Pons (tissue), 1 donor: ENCODE measurements around the gene CD109.

Experiments used
- DNase-seq: peaks from one replicate; pipeline ENCODE4 v3.0.0-alpha.2; 2016; ENCODE audit warnings: low spot score

CD109 gene

DNA sequence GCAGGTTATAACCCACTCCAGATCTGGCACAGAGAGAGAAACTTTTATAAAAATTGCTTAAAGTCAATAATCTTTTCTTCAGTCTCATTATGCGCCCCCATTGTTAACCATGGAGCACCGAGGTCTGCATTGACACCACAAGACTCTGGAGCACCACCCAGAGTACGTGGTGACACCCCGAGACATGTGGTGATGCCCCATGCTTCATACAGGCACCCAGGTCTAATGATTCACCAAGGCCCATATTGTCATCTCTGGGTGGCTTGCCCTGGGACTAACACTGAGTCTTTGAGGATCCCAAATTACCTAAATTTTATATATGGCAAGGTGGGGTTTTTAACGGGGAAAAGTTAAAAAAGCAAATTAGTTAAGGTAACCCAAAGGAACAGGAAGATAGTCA, 31.1 kb downstream of the CD109 start:
- DNase-seq = no peak

DNA sequence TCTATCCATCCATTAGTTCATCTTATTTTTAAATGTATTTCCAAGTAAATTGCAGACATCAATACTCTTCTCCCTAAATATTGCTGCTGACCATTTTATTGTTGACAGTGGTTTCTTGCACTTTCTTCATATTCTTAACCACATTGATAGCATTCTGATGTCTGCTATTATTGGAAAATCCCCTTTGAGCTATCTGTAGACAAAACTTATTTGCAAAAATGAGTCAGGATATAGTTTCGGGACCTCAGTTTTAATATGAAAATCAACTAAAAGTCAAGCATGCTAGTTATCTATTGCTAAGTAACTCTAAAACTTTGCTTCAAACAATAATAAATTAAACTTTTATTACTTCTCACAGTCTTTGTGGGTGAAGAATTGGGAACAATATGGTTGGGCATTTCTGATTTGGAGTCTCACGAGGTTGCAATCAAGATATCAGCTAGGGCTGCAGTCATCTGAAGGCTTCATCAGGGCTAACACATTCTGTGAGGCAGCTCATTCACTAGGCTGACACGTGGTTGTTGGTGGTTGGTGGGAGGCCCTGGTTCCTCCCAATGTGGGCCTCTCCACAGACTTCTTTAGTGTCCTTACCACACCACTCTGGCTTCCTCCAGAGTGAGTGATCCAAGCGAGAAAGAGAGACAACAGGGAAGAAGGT, 32.7 kb downstream of the CD109 start:
- DNase-seq = no peak

DNA sequence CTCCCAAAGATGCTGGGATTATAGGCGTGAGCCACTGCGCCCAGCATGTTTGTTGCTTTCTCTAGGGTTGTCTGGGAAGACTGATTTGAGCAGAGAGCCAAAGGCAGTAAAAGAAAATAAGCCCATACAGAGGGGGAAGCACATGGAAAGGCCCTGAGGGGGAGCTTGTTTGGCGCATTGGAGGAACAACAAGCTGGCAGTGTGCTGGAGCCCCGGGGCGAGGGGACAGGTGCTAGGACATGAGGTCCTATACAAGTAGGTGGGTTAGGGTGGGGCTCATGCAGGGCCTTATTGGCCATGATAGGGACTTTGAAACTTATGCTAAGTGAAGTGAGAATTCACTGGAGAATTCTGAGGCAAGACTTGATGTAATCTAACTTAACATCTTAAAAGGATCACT, 35.3 kb downstream of the CD109 start:
- DNase-seq = no peak

DNA sequence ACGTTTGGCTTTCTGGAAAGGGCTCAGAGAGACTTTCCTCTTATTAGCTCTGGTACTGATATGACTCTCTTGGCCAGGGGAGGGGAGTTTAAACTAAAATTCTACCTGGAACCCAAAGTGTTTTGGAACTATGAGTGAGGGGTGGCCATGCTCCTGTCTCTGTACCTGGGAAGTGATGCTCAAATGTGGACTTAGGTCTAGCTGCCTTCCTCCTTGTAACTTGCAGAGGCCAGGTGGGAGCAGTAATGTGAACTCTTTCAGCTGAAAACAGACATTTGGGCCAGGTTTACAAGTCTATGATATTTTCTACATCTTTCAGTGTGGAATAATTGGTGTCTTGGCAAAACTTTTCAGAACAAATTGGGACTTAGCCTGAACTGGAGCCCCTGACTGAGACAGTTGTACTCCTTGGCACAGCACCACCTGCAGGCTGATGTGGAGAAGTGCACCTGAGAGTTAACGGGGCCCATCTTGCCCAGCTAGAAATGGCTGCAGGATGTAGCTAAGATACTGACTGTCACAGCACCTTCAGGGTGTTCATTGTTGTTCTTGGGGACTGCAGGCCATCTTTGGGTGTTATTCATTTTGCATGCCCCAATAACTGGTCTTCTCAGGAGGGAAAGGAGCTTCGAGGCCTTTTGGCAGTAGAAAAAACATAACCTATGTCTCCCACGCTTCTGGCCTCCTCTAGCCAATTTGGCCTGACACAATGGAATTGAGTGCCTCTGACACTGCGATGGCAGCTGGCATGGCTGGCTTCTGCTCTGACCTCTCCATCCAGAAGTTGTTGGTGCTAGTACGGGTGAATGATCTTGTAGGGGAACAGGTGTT, 37.1 kb downstream of the CD109 start:
- peak; percentile 74 for DNase-seq

DNA sequence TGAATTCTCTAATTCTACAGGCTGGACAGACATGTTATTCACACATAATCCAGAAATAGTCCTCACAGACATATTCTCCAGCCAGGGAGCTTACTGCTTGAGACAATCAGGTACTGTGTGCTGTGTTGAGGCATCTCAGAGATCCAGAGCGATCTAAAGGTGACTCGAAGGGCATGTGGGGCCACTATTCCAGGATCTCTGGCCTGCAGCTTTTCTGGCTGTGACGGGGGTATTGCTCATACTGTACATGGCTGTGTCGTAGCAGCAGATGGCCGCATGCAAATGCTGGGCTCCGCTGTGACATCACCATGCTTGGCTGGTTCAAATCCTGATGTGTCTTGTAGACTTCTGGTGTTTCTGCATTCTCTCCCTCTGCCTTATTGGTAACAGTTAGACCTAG, 37.8 kb downstream of the CD109 start:
- DNase-seq = no peak

DNA sequence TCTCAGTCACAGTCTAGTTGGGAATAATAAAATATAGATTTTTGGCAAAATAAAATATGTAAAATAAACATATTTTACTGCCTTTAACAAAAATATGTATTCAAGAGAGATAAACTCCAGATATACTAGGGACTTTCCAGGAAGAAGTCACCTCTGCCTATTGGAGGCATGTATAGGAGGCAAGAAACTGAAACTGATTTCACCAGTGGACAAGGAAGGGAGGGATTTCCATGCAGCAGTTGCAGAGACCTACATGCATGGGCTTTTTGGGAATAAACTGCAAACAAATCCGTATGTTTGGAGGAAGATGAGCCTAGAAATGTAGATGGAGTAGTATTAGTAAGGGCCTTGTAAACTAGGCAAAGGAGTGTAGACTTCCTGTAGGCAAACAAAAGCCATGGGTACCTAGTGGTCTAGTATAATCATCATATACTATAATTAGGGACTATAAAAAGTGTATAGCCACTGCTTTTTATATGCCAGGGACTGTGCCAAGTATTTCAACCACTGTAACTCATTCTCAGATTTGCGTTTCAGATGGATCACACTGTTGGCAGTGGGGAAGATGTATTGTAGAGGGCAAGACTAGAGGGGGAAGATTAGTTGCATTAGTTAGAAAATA, 38.9 kb downstream of the CD109 start:
- no peak for DNase-seq

DNA sequence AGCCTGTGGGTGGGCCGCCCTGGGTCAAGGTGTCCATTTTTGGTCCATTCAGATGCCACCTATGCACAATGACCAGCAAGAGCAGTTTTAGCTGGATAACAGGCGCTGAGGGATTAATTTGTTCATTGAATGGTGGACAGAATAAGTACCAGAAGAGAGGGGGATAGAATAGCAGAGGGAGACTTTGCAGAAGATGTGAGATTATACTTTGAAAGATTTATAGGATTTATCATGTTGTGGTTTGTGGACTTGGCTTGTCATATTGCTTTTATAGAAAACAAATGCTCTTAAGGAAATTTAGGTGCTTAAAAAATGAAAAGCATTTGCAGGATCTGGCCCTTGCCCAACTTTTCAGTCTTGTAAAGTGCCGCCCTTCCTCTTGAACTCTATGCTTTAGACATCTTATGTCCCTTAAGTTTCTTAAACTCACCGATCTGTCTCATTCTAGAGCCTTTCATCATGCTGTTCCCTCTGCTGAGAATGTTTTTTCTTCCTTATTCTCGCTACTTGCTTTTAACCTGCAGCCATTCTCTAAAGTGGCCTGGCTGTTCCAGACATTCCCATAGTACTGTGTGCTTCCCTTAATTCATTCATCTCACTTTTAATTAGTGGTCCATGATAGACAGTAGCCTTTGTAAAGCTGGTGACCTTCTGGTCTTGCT, 42.5 kb downstream of the CD109 start:
- DNase-seq = no peak

DNA sequence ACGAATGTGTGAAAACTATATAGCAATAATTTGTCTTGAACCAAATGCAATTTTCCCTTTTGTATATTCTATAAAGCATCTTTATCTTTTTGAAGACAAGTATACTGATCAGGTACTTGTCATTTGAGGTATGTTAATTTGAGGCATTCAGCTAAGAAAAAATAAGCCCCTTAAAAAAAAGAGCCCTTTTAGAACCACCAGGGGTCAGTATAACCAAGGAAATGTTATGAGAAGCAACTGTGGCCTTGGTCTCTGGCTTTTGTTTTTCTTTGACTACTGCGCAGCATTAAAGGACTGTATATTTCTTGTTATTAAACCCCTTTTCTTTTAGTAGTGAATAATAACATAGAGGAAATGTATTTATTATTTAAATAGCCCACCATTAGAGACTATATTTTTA, 43.1 kb downstream of the CD109 start:
- peak; percentile 86 for DNase-seq

DNA sequence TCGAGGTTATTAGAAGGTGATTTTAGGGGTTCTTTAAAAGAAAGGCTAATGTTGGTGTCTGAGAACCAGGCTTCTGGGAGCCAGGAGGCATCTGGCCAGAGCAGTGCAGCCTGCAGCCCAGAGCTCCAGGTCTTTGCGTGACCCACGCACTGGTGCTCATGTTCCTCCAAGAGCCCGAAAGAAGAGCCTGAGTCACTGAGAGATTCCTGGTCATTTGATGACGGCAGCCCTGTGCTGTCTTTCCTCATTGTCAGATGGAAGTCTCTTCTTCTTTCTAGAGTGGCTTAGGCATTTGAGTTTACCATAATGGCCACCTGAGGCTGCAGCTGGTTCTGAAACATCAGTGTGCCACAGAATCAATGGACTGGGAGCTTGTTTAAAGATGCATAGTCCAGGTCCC, 46.4 kb downstream of the CD109 start:
- DNase-seq = no peak

DNA sequence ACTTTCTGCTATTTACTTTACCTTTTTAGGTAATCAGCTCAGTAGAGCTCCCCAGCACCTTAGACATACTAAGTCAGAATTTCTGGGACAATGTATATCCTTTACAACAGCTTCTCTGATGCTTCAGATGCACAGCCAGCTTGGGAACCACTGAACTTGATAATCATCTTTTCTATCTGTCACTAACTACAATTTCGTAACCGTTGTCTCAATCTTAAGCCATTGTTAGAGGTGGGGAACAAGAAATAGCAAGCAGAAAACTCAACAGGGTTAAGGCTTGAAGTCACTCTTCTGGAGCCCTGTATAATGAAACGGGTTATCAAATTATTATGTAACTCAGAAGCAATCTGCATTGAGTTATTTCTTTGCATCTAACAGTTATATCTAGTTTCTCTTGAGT, 47.1 kb downstream of the CD109 start:
- no peak for DNase-seq

DNA sequence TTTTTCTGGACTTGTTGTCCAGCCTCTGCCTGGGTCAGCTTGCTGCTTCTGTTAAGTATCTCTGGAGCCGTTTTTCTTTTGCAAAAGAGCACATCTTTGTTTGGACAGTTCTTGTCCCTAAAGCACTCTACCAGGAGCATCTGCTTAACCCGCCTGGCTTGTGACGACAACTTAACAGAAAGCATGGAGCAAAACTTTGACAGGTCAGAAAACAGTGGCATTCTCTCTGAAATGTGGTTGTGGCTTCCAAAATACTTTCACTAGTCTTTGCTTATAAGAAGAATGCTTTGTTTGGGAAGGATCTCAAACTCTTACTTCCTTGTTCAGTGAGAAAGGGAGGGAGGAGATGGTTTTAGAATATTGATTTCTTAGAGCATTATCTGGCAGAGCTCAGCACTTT, 47.6 kb downstream of the CD109 start:
- DNase-seq = no peak

DNA sequence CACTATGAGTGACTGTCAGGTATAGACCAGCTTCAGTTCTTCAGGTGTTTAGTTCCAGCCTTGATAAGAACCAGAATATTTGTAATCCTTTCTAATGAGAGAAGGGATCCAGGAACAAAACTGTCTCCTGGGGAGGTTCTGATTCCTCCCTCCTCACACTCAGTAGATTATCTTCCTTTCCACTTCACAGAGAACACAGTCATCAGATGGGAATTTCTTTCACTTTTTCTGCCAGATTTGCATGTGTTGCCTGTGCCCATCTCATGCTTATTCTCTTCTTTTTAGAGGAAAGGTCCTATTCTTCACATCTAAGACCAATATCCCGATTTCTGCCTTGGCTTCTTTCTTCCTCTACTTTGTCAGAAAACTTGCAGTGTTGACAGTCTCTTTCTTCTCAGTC, 50.8 kb downstream of the CD109 start:
- no peak for DNase-seq

DNA sequence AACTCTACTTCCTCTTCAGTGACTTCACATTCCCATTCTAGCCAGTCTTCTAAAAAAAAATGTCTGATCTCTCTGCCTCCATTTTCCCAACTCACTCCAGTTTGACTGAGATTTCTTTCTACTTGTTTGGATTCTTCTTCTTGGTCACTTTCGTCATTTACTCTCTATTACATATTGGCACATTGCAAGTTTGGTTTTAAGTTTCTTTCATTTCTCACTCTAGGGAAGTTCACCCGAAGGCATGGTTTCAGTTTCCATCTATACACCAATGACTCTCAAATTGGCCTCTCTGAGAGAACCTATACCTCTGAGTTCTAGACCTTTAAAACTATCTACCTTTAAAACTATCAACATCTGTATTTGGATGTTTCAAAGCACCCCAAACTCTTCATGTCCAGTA, 51.3 kb downstream of the CD109 start:
- peak; percentile 11 for DNase-seq

DNA sequence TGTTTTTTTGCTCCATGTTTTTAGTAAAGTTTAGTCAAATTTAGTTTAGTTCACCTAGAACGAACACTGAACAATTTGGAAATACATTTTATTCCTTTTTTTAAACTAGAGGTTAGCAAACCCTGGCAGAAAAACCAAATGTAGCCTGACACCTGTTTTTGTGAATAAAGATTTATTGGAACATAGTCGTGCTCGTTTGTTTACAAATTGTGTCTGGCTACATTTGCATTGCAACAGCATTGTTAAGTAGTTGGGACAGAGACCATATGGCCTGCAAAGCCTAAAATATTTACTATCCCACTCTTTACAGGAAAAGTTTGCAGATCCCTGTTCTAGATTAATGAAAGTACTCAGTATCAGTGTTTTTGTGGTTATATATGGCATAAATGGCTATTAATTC, 56.9 kb downstream of the CD109 start:
- no peak for DNase-seq

DNA sequence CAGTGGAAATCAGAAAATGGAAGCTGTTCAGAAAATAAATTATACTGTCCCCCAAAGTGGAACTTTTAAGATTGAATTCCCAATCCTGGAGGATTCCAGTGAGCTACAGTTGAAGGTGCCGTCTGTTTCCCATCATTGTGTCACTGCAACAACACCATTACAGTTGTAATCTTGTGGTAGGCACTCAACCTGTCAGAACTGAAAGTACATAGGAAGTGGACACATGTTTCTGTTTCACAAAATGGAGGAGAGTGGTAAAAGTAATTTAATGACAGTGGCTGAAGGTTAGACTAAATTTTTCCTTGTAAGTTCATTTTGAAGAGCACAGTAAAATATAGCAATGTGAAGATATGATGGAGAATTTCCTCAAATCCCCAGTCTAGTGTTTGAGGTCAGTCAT, 70.0 kb downstream of the CD109 start:
- no peak for DNase-seq

DNA sequence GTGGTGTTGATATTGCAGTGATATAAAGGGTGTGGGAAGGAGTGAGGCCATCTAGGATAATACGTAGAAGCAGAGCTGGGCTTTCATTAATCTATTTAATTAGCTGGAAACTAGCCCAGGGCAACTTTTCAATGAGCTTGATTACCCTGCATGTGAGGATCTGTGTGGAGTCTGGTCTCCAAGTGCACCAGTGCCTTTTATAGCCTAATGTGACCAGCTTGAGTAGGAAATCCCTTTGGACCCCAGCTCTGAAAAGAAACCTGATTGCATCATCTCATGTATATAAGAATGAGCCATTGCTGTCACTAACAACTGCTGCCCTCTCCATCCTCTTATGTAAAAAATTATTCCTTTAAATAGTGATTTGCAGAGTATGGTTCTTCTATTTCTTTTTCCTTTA, 72.6 kb downstream of the CD109 start:
- no peak for DNase-seq

DNA sequence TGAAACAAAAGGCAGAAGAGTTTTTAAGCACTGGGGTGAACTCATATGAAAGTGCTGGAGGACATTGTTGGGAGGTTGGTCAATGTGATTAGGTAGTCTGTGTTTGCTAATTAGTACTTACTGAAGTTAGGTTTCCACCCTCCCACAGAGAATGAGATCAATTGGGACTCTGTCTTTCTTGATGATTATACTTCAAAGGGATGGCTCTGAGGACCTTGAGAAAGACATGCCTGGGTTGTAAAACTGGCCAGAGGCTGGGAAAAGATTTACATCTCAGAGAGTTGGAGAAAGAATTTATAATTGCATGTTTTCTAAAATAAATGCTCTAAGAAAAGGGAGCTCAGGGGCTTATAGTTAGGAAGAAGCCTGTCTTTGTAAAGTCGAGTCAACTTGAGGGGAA, 74.0 kb downstream of the CD109 start:
- no peak for DNase-seq

DNA sequence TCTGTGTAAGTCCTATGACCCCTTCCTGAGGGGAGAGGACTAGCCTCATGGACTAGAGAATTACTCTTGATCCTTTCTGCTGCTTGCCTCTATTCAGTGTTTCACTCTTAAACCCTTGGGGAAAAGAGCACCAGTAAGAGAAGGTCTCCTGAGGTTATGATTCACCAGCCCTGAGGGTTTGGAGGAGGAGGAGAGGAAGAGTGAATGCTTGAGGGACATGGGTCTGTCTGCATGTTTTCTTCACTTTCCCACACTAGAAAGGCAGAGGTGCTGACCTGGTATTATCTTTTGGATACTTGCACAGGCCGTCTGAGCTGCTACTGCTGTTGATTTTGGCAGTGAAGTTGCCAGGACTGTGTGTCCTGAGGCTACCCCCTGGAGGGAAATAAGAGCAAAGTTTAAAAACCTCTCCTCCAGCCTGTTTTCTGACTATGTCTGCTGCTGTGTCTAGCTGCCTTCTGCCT, 78.3 kb downstream of the CD109 start:
- no peak for DNase-seq

DNA sequence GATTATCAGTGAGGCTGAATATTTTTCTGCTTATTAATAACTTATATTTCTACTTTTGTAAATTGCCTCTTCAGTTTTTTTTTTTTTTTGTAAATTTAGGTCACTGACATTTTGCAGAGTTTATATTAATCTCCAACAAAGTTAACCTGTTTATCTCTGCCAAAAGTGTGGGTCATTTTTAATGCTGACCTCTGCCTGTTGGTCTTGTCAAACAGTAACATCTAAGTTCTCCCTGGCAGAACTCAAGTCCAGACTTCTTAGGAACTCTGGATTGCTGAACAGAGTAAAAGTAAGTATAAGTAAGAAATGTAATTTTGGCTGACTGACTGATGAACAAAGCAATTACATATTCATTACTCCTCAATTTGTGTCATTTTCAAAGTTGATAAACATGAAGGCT, 83.9 kb downstream of the CD109 start:
- no peak for DNase-seq

DNA sequence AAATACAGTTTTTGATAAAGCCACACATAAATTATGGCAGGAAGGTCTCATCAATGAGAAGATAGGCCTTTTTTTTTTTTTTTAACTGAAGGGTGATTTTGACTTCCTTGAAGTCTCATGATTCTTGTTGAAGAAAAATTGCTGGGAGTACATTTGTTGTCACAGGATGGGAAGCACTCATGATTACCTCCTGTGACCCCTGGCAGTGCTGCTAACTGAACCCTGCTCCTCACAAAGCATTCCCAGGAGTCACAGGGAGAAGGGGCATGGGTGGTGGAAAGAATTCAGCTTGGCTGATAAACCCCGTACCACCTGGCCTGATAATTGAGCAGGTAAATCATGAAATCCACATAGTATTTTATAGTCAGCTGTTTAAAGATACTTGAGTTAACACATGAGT, 86.9 kb downstream of the CD109 start:
- no peak for DNase-seq

DNA sequence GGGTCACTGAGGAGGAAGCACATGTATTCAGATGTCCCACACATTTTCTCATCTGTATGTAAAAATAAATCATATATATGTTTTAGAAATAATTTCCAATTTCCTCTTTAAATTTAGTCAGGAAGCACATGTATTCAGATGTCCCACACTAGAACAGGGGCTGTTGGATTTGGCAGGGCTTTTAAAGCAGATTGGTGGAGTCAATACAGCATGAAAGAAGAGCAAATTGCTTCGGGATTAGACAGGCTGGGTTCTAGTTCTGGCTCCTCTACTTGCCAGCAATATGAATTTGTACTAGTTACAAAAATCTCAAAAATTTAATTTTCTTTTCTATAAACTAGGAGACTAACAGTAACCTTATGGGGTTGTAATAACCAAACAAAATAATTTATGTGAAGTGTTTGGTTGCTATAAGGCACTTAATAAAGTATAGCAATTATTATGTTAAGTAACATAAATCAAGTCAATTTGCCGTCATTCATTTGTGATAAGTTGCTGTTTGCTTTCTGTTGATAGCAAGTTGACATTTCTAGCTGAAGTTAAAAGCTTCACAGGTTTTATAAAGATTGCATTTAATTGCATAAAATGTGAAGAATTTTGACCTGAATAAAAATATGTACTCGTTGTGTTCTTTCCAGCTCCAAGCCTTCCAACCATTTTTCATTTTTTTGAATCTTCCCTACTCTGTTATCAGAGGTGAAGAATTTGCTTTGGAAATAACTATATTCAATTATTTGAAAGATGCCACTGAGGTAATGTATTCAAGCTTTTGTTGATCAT, 88.9 kb downstream of the CD109 start:
- no peak for DNase-seq

DNA sequence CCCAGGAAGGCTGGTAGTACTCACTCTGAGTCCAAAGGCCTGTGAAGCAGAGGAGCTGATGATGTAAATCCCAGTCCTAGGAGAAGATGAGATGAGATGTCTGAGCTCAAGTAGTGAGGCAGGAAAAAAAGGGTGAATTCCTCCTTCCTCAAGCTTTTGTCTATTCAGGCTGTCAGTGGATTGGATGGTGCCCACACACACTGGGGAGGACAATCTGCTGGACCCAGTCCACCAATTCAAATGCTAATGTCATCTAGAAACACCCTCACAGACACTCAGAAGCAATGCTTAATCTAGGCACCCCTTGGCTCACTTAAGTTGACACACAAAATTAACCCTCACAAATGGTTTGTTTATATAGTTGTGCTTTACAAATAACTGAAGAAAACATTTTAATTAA, 94.6 kb downstream of the CD109 start:
- DNase-seq = no peak
